ENCODE data around the gene DBH. TPM values are rescaled to one million over a fixed set of nuclear protein-coding genes. Genes with fewer than 3 reads are reported as not detected.

DBH gene
- total and polyA plus RNA-seq, 3 donors from 2014 or later: 0.06 TPM; not detected in 2

DNA sequence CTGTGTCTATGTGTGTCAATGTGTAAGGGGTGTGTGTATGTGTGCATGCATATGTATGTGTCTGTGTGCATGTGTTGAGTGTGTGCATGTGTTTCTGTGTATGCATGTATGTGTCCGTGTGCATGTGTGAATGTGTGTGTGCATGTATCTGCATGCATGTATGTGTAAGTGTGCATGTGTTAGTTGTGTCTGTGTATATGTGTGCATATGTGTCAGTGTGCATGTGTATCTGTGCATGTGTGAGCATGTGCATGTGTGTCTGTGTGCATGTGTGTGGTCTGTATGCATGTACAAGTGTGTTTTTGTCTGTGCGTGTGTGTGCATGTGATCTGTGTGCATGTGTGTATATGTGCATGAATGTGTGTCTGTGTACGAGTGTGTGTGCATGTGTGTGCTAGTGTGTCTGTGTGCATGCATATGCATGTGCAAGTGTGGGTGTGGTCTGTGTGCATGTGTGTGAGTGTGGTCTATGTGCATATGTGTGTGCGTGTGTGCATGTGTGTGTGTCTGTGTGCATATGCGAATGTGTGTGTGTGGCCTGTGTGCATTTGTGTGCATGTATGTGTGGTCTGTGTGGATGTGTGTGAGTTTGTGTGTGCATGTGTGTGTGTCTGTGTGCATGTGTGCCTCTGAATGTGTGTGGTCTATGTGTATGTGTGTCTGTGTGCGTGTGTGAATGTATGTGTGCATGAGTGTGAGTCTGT is 36.5 kb upstream of the DBH start:
- no peaks in the 10 kb centered on the region for H3K9me3 ChIP-seq
- DNase-seq: no peak
- no peak overlapping the region for H3K4me3 ChIP-seq
- no peak overlapping the region for H3K27ac ChIP-seq
- intact Hi-C loops (cut with DNase I; ENCODE audit: low total_unique reads): no loop called here
- H3K4me1 ChIP-seq: no peaks in the 10 kb centered on the region
- no peaks in the 10 kb centered on the region for H3K36me3 ChIP-seq (ENCODE audit: low read depth, missing control alignments)
- WGBS, 2 donors: 85 to 90% methylated on average over 6 of the region's 6 CpGs
- no peaks in the 10 kb centered on the region for H3K27me3 ChIP-seq
- TF ChIP-seq CTCF (IDR thresholded peaks at IDR 0.05): no peak

DNA sequence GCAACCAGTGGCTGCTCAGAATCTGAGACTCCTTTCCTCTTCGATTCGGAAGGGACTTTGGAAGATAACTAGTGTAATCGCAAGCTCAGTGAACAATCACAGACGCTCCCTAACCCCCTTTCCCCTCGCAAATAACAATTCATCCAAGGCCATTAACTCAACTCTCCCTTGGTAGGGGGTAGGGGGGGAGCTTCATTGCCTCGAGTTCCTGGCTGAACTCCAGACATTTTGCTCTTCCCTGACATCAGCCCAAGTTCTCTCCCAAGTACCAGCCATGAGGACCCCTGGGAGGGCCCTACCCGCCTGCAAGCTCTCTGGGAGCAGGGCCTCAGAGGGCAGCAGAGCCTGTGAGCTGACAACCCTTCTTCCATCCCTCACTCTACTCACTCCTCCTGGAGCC is 35.4 kb upstream of the DBH start:
- 63 to 68% methylated on average over 7 of the region's 7 CpGs for WGBS, 2 donors
- Histone ChIP-seq H3K4me3 (no peak overlapping the region), H3K4me1 (no peaks in the 10 kb centered on the region), H3K36me3 (ENCODE audit: low read depth, missing control alignments) (no peaks in the 10 kb centered on the region), H3K9me3 (no peaks in the 10 kb centered on the region), H3K27ac (no peak overlapping the region), H3K27me3 (no peaks in the 10 kb centered on the region)
- intact Hi-C loops (cut with DNase I; ENCODE audit: low total_unique reads): no loop called here
- DNase-seq: no peak
- TF ChIP-seq CTCF (IDR thresholded peaks at IDR 0.05): no peak
- no peak for TF ChIP-seq POLR2A (IDR thresholded peaks at IDR 0.05)

DNA sequence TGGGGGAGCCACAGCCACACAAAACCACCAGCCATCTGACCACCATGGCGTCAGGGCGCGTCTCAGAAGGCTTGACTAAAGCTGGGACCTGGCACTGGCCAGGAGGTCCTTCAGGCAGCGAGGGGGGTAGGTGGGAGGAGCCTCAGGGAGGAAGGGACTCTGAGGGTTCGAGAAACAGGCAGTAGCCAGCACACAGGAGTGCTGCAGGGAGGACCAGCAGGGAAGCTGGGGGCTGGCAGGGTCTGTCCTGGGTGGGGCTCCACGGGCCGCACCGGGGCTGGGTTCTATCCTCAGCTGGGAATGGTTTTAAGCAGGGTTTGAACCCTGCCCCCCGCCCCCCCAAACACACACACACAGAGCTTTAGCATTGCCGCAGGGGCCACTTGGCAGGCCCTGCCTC is 34.4 kb upstream of the DBH start:
- H3K4me1 ChIP-seq: no peaks in the 10 kb centered on the region
- intact Hi-C loops (cut with DNase I; ENCODE audit: low total_unique reads): no loop called here

DNA sequence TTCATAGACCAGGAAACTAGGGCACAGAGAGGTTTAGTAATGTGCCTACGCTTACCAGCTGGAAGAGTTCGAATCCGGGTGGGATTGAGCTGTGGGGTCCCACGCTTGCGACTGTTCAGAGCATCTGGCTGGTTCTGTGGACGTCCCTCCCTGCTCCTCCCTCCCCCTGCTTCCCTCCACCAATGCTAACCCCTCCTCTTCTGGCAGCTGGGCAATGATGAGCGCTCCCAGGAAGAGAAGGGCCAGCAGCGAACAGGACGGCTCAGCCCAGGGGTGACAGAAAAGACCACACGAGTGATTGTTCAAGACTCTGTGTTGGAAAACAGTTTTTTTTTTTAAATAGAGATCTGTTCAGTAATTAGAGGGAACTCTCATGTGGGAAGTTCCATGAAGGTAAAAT is 33.9 kb upstream of the DBH start:
- H3K36me3 ChIP-seq (ENCODE audit: low read depth, missing control alignments): no peaks in the 10 kb centered on the region
- H3K4me1 ChIP-seq: no peaks in the 10 kb centered on the region
- H3K4me3 ChIP-seq: no peak overlapping the region
- no peak overlapping the region for H3K27ac ChIP-seq
- 73 to 85% methylated on average over 10 of the region's 10 CpGs for WGBS, 2 donors
- no peak for DNase-seq
- intact Hi-C loops (cut with DNase I; ENCODE audit: low total_unique reads): no loop called here
- TF ChIP-seq CTCF (IDR thresholded peaks at IDR 0.05): no peak
- TF ChIP-seq POLR2A (IDR thresholded peaks at IDR 0.05): no peak
- no peaks in the 10 kb centered on the region for H3K27me3 ChIP-seq
- no peaks in the 10 kb centered on the region for H3K9me3 ChIP-seq

More for the DNA sequence above, 34.4 kb upstream of the DBH start:
- Histone ChIP-seq H3K9me3 (no peaks in the 10 kb centered on the region), H3K4me3 (no peak overlapping the region), H3K27me3 (no peaks in the 10 kb centered on the region), H3K27ac (no peak overlapping the region), H3K36me3 (ENCODE audit: low read depth, missing control alignments) (no peaks in the 10 kb centered on the region)
- DNase-seq: no peak
- TF ChIP-seq POLR2A (IDR thresholded peaks at IDR 0.05) (no peak), CTCF (IDR thresholded peaks at IDR 0.05) (no peak)
- 82 to 90% methylated on average over 9 to 10 of the region's 10 CpGs for WGBS, 2 donors
